Prostate gland (tissue), 2 donors: ENCODE results near the gene TAF5L.

Experiments
- CTCF ChIP-seq, 4 experiments: fragments of 200-600 bp in 2 of 4; fragments of 450-650 bp in 2 of 4; sonication (generic) in 2 of 4; IDR thresholded peaks; 1 replicate in 3 of 4; 2 replicates in 1 of 4; pipeline ENCODE4 v1.5.1; 2016 to 2019; ENCODE audit warnings: antibody characterized with exemption in 4 of 4, mild to moderate bottlenecking in 2 of 4, moderate library complexity in 2 of 4
- POLR2A ChIP-seq: fragments of 450-650 bp; IDR thresholded peaks from one replicate; pipeline ENCODE4 v1.6.1; 2016; ENCODE audit warnings: antibody characterized with exemption, mild to moderate bottlenecking
- POLR2AphosphoS5 ChIP-seq: sonication (generic); formaldehyde crosslinking; IDR thresholded peaks from one replicate; pipeline ENCODE4 v1.6.1; 2017; ENCODE audit warnings: antibody characterized with exemption

- TF ChIP-seq CTCF (IDR thresholded peaks at IDR 0.05) (no peak), POLR2AphosphoS5 (no peak), POLR2A (no peak)
These were observed 15.4 kb upstream of the TAF5L start for GRCh38 chr1:229641306-229641705.
